ENCODE data around the gene FAM184B.
"Not testable (repeated sequence)": the region's sequence is repeated elsewhere in the genome, so short reads cannot be mapped to it uniquely, and the experiment has no call there.

The FAM184B gene

GRCh38 chr4:17717301-17717700 is 64.1 kb downstream of the FAM184B start:
- DNase-seq: no peak

GRCh38 chr4:17715511-17715910 is 65.9 kb downstream of the FAM184B start:
- no peak for DNase-seq

DNA sequence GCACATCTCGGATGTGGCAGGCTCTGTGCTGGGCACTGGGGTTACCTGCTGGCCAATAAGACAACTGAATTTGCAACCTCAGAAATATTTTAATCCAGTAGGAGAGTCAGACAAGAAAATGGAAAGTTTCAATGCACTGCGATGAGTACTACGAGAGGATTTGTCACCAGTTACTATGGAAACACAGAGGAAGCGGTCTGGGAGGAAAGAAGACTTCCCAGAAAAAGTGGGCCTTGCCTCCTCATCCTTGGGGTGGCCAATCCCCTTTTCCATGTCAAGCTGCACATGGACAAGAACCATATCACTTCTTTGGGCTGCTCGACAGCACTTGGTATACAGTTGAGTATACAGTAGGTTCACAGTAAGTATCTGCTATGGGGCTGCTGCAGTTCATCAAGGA is 67.6 kb downstream of the FAM184B start:
- DNase-seq: no peak

GRCh38 chr4:17712166-17712565 is 69.3 kb downstream of the FAM184B start:
- no peak for DNase-seq

GRCh38 chr4:17711206-17711605 is 70.2 kb downstream of the FAM184B start:
- DNase-seq: not testable (repeated sequence)

DNA sequence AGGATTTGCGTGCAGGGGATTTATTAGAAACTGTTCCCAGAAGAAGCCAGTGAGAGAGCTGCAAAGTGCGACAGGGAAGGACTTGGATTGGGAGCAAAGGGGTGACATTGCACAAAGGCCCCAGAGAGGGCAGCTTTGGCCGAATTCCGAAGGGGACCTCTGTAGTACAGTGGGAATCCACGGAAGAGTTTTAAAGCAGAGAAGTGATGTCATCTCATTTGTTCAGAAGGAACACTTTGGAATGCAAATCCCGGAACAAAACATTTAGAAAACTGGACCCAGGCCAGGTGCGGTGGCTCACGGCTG is 71.7 kb downstream of the FAM184B start:
- DNase-seq: no peak

DNA sequence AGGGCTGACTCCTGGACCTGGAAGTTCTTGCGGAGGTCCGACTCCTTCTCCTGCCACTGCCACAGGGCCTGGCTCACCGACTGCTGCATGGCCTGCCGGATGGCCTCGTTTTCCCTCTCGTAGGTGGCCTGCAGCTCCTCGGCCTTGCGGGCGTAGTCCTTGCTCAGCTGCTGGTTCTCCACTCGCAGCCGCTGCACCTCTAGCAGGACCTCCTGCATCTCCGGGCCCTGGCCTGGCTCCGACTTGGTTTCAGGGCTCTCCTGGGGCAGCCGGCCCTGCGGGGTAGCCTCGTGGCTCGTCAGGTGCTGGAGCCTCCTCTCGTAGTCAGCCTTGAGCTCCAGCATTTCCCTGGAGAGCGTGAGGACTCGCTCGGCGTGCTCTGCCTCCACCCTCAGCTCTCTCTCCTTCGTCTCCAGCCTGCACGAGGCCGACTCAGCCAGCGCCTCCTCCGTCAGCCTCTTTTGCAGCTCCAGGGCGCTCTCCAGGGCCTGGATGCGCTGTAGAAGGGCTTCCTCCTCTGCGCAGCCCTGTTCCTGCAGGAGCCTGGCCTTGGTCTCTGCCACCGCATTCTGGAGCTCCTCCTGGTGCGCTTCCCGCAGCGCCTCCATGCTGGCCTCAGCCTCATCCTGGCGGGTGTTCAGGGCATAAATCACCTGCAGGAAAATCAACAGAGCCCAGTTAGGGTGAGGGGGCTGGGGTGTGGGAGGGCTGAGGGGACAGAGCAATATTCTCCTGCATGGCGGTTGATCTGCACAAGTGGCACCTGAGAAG is 72.2 kb downstream of the FAM184B start:
- DNase-seq: no peak

DNA sequence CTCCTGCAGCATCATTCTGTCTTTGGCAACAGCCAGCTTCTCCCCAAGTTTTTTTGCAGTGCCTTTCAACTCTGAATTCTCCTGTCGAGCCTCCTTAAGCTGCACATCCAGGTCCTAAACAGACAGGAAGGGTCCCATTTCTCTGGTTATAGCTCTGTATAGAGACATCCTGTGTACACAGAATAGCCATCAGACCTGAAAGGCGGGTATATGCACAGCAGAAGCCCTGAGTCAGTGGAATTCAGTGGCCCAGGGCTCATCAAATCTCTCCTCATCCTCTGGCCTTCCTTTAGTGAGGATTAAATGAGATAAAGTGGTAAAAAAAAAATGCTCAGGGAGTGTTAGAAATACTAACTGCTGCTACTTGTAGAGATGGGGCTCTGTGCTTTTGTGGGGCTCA is 73.8 kb downstream of the FAM184B start:
- no peak for DNase-seq

GRCh38 chr4:17705107-17705506 is 76.3 kb downstream of the FAM184B start:
- DNase-seq: no peak

DNA sequence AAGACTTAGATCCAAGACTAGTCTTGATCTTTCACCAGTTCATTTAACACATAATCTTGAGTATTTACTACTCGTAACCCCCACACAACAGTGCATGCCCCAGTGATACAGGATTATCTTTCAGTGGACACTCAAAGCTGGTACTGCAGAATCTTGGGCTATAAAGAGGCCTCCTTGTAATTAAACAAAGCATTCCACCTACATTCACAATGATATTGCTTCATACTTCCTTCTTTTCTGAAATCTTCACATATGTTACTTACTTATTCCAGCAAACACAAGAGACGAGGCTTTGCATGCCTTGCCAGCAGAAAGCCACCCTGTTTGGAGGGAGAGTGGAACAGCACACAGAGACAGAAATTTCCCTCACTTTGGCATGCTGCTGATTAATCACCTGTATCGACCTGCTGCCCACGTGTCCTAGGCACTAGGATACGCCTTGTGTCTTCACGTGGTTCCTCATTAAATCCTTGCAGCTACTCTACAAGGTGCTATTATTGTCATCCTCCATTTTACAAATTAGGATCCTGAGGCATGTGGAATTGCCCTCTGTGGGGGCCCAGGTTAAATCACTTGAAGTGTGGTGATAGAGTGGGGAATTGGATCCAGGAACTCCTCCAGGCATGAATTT is 77.3 kb downstream of the FAM184B start:
- no peak for DNase-seq

GRCh38 chr4:17702641-17703040 is 78.8 kb downstream of the FAM184B start:
- DNase-seq: no peak

- no peak for DNase-seq
Measured at GRCh38 chr4:17701882-17702281, 79.5 kb downstream of the FAM184B start.

DNA sequence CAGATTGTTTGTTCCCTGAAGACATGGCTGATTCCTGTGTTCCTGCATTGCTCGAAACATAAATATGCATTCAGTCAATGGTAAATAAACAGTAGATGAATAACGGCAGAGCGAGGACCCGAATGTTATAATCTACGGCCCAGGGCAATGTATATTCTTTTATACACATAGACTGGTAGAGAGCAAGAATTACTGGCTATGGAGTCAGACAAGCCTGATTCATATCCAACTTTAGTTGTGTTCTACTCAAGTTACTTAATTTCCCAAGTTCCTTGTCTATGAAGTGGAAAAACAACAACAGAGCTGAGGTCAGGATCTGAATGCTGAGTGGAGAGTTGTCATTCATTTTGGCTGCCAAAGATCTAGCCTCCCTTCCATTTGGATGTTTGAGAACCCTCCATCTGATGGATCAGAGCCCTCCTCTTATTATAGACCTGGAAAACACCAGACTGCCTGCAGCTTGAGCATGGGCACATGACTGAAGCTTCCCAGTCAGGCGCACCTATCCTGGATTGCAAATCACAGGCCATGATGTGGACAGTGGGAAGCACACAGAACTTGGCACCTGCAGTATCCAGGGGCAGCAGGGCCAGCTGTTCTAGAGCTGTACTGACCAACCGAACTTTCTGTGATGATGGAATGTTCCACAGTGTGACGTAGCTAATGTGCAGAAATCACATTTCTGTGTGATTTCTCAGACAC is 80.1 kb downstream of the FAM184B start:
- DNase-seq: no peak

DNA sequence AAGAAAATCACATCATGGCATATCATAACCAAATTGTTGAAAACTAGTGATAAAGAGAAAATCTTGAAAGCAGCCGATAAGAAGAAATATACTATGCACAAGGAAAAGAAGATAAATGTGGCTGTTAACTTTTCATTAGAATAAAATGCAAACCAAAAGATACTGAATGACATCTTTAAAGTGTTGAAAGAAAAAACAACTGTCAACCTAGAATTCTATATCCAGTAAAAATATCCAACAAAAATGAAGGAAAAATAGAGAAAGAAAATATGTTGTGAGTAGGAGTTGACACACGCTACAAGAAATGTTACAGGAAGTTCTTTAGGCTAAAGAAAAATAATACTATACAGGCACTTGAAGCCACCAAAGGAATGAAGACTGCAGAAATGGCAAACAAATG is 82.0 kb downstream of the FAM184B start:
- no peak for DNase-seq

GRCh38 chr4:17698116-17698515 is 83.3 kb downstream of the FAM184B start:
- DNase-seq: no peak

- DNase-seq: no peak
Measured at GRCh38 chr4:17695341-17695740, 86.1 kb downstream of the FAM184B start.

- DNase-seq: no peak
Measured at GRCh38 chr4:17694552-17694951, 86.9 kb downstream of the FAM184B start.

- DNase-seq: no peak
Measured at GRCh38 chr4:17690898-17691297, 90.5 kb downstream of the FAM184B start.

- DNase-seq: no peak
Measured at GRCh38 chr4:17690135-17690534, 91.3 kb downstream of the FAM184B start.

DNA sequence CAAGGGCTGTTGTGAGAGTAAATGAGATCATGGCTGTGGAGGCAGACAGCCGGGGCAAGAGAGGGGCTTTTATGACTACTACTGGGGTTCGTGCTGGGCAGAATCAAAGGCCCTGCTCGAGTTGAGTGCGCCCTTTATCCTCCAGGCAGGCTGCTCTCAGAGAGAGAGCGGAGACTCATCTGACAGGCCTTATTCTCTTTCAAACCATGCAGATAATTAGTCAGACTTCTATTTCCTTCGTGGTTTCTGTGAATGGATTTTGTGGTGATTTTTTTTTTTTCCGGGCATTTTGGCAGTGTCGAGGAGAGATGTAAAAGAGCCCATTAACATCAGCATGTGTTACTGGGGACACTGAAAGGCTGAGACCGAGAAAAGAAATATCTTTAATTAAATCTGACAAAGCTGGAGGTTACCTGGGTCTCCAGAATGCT is 93.4 kb downstream of the FAM184B start:
- DNase-seq: no peak

DNA sequence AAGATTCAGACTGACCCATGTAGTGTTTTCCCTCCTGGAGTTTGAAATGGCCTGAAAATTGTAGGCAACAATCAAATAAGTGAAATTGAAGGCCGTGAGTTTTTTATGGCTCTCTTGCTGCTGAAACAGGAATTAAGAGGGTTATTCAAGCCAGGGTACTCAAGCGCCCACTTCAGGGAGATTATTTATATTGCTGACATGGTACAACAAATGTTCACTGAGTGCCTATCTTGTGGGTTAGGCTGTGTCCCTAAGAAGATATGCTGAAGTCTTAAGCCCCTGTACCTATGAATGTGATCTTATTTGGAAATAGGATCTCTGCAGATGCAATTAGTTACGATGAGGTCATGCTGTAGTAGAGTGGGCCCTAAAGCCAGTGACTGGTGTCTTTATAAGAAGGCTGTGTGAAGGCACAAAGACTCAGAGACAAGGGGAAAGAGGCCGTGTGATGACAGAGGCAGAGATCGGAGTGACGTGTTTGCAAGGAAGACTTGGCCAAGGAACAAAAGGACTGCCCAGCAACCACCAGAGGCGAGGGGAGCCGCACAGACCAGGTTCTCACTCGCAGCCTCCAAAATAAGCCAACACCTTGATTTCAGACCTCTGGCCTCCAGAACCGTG is 94.1 kb downstream of the FAM184B start:
- no peak for DNase-seq

- not testable (repeated sequence) for DNase-seq
Measured at GRCh38 chr4:17684648-17685047, 96.8 kb downstream of the FAM184B start.

- no peak for DNase-seq
Measured at GRCh38 chr4:17682222-17682566, 99.2 kb downstream of the FAM184B start.
